HEK293T (cell line): ENCODE results near the gene SETDB2.

Experiments
- CTCF ChIA-PET: fragments of 350-600 bp; formaldehyde crosslinking; extraction: SDS; loops from one replicate; lab custom pipeline; 2021; ENCODE audit warnings: antibody characterized with exemption, inconsistent platforms; lab: Yijun Ruan, JAX
- POLR2A ChIA-PET: fragments of 350-600 bp; formaldehyde crosslinking; extraction: SDS; loops from one replicate; lab custom pipeline; 2020; ENCODE audit warnings: antibody characterized with exemption, inconsistent platforms; lab: Yijun Ruan, JAX
- DNase-seq: peaks from one replicate; pipeline ENCODE4 v3.0.0; 2012; ENCODE audit warnings: mixed read lengths; ENCODE audit errors: extremely low spot score
- ARNT ChIP-seq: fragments of 450-650 bp; IDR thresholded peaks from 2 replicates; pipeline ENCODE4 v1.6.1; 2017; ENCODE audit warnings: mild to moderate bottlenecking
- BHLHE40 ChIP-seq: fragments of 450-650 bp; IDR thresholded peaks from 2 replicates; pipeline ENCODE4 v1.6.1; 2016; ENCODE audit warnings: mild to moderate bottlenecking, moderate library complexity, borderline replicate concordance
- CTBP1 ChIP-seq: fragments of 450-650 bp; IDR thresholded peaks from 2 replicates; pipeline ENCODE4 v1.6.1; 2016; ENCODE audit warnings: borderline replicate concordance
- ELF4 ChIP-seq: fragments of 450-650 bp; IDR thresholded peaks from 2 replicates; pipeline ENCODE4 v1.6.1; 2017; ENCODE audit warnings: antibody characterized with exemption
- FOXA1 ChIP-seq: fragments of 450-650 bp; IDR thresholded peaks from 2 replicates; pipeline ENCODE4 v1.6.1; 2016; ENCODE audit warnings: mild to moderate bottlenecking
- FOXK2 ChIP-seq: fragments of 450-650 bp; IDR thresholded peaks from 2 replicates; pipeline ENCODE4 v1.6.1; 2016; ENCODE audit warnings: mild to moderate bottlenecking
- FOXM1 ChIP-seq: fragments of 450-650 bp; IDR thresholded peaks from 2 replicates; pipeline ENCODE4 v1.6.1; 2017; ENCODE audit warnings: mild to moderate bottlenecking, borderline replicate concordance
- HDGF ChIP-seq: fragments of 450-650 bp; IDR thresholded peaks from 2 replicates; pipeline ENCODE4 v1.6.1; 2017; ENCODE audit warnings: antibody characterized with exemption, borderline replicate concordance
- L3MBTL2 ChIP-seq: fragments of 450-650 bp; conservative IDR thresholded peaks from 2 replicates; pipeline ENCODE4 v1.6.1; 2016; ENCODE audit warnings: mild to moderate bottlenecking
- LEF1 ChIP-seq: fragments of 450-650 bp; IDR thresholded peaks from 2 replicates; pipeline ENCODE4 v1.6.1; 2017; ENCODE audit warnings: mild to moderate bottlenecking, borderline replicate concordance
- NFRKB ChIP-seq: fragments of 450-650 bp; IDR thresholded peaks from 2 replicates; pipeline ENCODE4 v1.6.1; 2016; ENCODE audit warnings: mild to moderate bottlenecking, moderate library complexity
- SP1 ChIP-seq: fragments of 450-650 bp; IDR thresholded peaks from 2 replicates; pipeline ENCODE4 v1.6.1; 2017
- SUZ12 ChIP-seq: fragments of 450-650 bp; IDR thresholded peaks from 2 replicates; pipeline ENCODE4 v1.6.1; 2016; ENCODE audit warnings: mild to moderate bottlenecking
- TARDBP ChIP-seq: fragments of 450-650 bp; IDR thresholded peaks from 2 replicates; pipeline ENCODE4 v1.6.1; 2016
- ZNF384 ChIP-seq: fragments of 450-650 bp; IDR thresholded peaks from 2 replicates; pipeline ENCODE4 v1.6.1; 2016
- TF ChIP-seq, protein P1 (sequence below): fragments of 450-650 bp; IDR thresholded peaks from 2 replicates; pipeline ENCODE4 v1.6.1; 2016

Gene SETDB2

DNA sequence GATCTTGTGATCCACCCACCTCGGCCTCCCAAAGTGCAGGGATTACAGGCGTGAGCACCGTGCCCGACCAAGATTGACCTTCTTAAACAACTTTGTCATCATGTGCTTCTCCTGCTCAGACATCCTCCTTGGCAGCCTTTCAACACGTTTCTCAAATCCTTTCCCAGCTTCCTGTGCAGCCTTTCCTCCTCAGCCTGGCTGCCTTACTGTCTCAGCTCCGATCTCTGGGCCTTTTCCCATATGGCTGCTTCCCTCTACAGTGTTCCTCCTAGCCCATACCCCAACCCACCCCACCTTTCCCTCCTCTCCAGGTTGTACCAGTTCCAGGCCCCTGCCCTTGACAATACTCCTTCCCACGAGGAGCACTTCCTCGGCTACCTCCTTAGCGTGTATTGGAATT lies 58.9 kb downstream of the SETDB2 start:
- TF ChIP-seq CTBP1 (no peak), FOXM1 (no peak), ARNT (no peak), FOXK2 (no peak), SUZ12 (no peak), NFRKB (no peak), HDGF (no peak), FOXA1 (no peak), TARDBP (no peak), ZNF384 (no peak), L3MBTL2 (no peak), BHLHE40 (no peak), SP1 (no peak), ELF4 (no peak), LEF1 (no peak)
- TF ChIP-seq, protein P1, sequence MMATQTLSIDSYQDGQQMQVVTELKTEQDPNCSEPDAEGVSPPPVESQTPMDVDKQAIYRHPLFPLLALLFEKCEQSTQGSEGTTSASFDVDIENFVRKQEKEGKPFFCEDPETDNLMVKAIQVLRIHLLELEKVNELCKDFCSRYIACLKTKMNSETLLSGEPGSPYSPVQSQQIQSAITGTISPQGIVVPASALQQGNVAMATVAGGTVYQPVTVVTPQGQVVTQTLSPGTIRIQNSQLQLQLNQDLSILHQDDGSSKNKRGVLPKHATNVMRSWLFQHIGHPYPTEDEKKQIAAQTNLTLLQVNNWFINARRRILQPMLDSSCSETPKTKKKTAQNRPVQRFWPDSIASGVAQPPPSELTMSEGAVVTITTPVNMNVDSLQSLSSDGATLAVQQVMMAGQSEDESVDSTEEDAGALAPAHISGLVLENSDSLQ = no peak
- no peak for DNase-seq
- CTCF ChIA-PET = no interaction called here
- POLR2A ChIA-PET = no interaction called here

DNA sequence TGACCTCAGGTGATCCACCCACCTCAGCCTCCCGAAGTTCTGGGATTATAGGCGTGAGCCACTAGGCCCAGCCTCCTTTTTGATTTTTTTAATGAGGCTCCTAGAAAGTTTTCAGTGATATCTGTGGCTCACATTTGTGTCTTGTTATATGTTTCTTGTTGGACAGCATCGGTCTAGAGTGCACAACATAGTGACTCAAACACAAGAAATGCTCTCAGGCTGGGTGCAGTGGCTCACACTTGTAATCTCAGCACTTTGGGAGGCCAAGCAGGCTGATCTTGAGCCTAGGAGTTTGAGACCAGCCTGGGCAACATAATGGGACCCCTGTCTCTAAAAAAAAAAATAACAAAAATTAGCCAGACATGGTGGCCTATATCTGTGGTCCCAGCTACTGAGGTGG lies 59.9 kb downstream of the SETDB2 start:
- ChIA-PET CTCF (no interaction called here), POLR2A (no interaction called here)
- DNase-seq = no peak
- TF ChIP-seq FOXK2 (no peak), L3MBTL2 (no peak)

- no peak for TF ChIP-seq HDGF
- TF ChIP-seq, protein P1 = no peak
- TF ChIP-seq SUZ12 = no peak
- no peak for TF ChIP-seq CTBP1
- no peak for TF ChIP-seq TARDBP
- TF ChIP-seq FOXM1 = no peak
- no peak for TF ChIP-seq ARNT
- no peak for TF ChIP-seq SP1
- TF ChIP-seq LEF1 = no peak
- TF ChIP-seq ZNF384 = no peak
- TF ChIP-seq L3MBTL2 = no peak
- no peak for DNase-seq
- ChIA-PET CTCF (no interaction called here), POLR2A (no interaction called here)
These were observed 68.5 kb downstream of the SETDB2 start for GRCh38 chr13:49512578-49512977.

- no peak for TF ChIP-seq ARNT
- POLR2A ChIA-PET = no interaction called here
- CTCF ChIA-PET = interaction anchor here (1.2 kb wide), 1 partner anchor 70 kb away, joined by 4 read pairs; no protein-coding TSS in a partner anchor
- no peak for DNase-seq
These were observed 72.4 kb downstream of the SETDB2 start for GRCh38 chr13:49516467-49516866.

- POLR2A ChIA-PET = no interaction called here
- TF ChIP-seq L3MBTL2 = no peak
- TF ChIP-seq, protein P1 = no peak
- TF ChIP-seq ELF4 = no peak
- TF ChIP-seq FOXM1 = no peak
- no peak for TF ChIP-seq SUZ12
- TF ChIP-seq FOXA1 = no peak
- no peak for TF ChIP-seq LEF1
- TF ChIP-seq NFRKB = no peak
- TF ChIP-seq ARNT = no peak
- TF ChIP-seq CTBP1 = no peak
- no peak for TF ChIP-seq TARDBP
- TF ChIP-seq FOXK2 = no peak
- no peak for TF ChIP-seq ZNF384
- no peak for TF ChIP-seq SP1
- TF ChIP-seq HDGF = no peak
- no peak for TF ChIP-seq BHLHE40
- DNase-seq = peak; percentile 17
- CTCF ChIA-PET = interaction anchor here (0.7 to 0.8 kb wide), 2 partner anchors 25 to 266 kb away, joined by 3 read pairs; no protein-coding TSS in a partner anchor
These were observed 73.4 kb downstream of the SETDB2 start for GRCh38 chr13:49517461-49517860.

DNA sequence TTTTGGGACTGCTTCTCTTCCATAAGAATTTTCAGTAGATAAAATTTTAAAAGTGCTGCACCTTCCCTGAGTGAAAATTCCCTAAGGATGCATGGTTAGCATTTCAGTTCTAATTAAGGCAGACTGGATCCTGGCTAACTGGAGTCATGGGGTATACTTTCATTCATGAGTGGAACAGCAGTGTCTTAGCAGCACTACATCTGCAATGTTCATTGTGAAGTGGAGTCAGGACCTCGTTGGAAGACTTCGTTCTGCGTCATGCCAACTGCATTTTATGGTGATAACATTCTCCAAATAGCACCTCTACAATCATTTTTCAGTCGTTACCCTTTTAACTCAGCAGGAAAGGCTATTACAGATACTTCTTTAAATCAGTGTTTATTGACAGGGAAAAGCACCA lies 77.2 kb downstream of the SETDB2 start:
- ChIA-PET CTCF (no interaction called here), POLR2A (no interaction called here)
- TF ChIP-seq, protein P1 = peak; percentile 65; the same call in 1 of the 2 replicates
- no peak for TF ChIP-seq ZNF384
- DNase-seq = no peak
